Endothelial cell of umbilical vein (primary cell): Measurements from ENCODE around the gene LHFPL4. TPM values are rescaled to one million over a fixed set of nuclear protein-coding genes. Genes with fewer than 3 reads are reported as not detected.
"Not testable (repeated sequence)": the region's sequence is repeated elsewhere in the genome, so short reads cannot be mapped to it uniquely, and the experiment has no call there.

ENCODE experiments used
- BruUV-seq: library from RNA; stranded (reverse); fragments of 400-500 nt; replicated peaks from 2 replicates; lab custom pipeline; 2021; lab: Mats Ljungman, UMichigan
- CTCF ChIA-PET: fragments of 300-600, 350-600 bp; sonication (Branson Sonifier 250); formaldehyde crosslinking; loops from one replicate; lab custom pipeline; 2021; ENCODE audit warnings: antibody characterized with exemption, inconsistent platforms; lab: Charles Lee
- POLR2A ChIA-PET: fragments of 300-600, 350-600 bp; sonication (Branson Sonifier 250); formaldehyde crosslinking; loops from one replicate; lab custom pipeline; 2021; ENCODE audit warnings: antibody characterized with exemption, inconsistent platforms; lab: Charles Lee
- DNase-seq: peaks from one replicate; pipeline ENCODE4 v3.0.0-alpha.2; 2011; ENCODE audit warnings: low read depth, low spot score
- FAIRE-seq: peaks from 2 replicates; lab custom pipeline; 2011; peaks lifted over from hg19 to GRCh38; lab: Jason Lieb, UNC
- H2AFZ ChIP-seq: 2 replicates; pipeline ENCODE4 v1.6.0; 2012; ENCODE audit warnings: low read depth, low read length, control low read depth, inconsistent platforms
- H3K27ac ChIP-seq: 2 replicates; pipeline ENCODE4 v1.5.1; 2011; ENCODE audit warnings: low read depth, mild to moderate bottlenecking, control low read depth, low read length, moderate library complexity; ENCODE audit not compliant: insufficient read depth
- H3K27me3 ChIP-seq, 2 experiments: 2 replicates each; pipeline versions ENCODE4 v1.6.0 to v1.6.1; 2011; ENCODE audit warnings: low read length in 2 of 2, mixed read lengths in 1 of 2; ENCODE audit not compliant: control insufficient read depth in 2 of 2, insufficient read depth in 2 of 2
- H3K36me3 ChIP-seq, 2 experiments: 2 replicates in 1 of 2; 3 replicates in 1 of 2; pipeline ENCODE4 v1.5.1; 2011; ENCODE audit warnings: low read length in 2 of 2, mild to moderate bottlenecking in 1 of 2, moderate library complexity in 1 of 2; ENCODE audit not compliant: control insufficient read depth in 2 of 2, insufficient read depth in 2 of 2; ENCODE audit errors: extremely low read depth in 1 of 2
- H3K4me1 ChIP-seq: 3 replicates; pipeline ENCODE4 v1.5.1; 2011; ENCODE audit warnings: mild to moderate bottlenecking, low read length; ENCODE audit not compliant: control insufficient read depth, insufficient read depth; ENCODE audit errors: extremely low read depth
- H3K4me2 ChIP-seq: 2 replicates; pipeline ENCODE4 v1.6.1; 2011; ENCODE audit warnings: low read length, control low read depth, mixed read lengths; ENCODE audit not compliant: insufficient read depth
- H3K4me3 ChIP-seq, 3 experiments: fragments of 200-600 bp in 1 of 3; sonication (generic), shearing (Covaris generic) in 1 of 3; replicated peaks in 1 of 3; 2 replicates each; pipeline ENCODE4 v1.5.1; 2011 to 2016; ENCODE audit warnings: control low read depth in 3 of 3, low read length in 3 of 3, mild to moderate bottlenecking in 2 of 3, inconsistent platforms in 1 of 3, low read depth in 1 of 3, moderate library complexity in 1 of 3; ENCODE audit not compliant: insufficient read depth in 1 of 3
- H3K79me2 ChIP-seq: 2 replicates; pipeline ENCODE4 v1.6.0; 2012; ENCODE audit warnings: low read length, inconsistent platforms; ENCODE audit not compliant: control insufficient read depth, insufficient read depth
- H3K9ac ChIP-seq: replicated peaks from 2 replicates; pipeline ENCODE3; 2011; ENCODE audit warnings: low read length, control low read depth; ENCODE audit not compliant: insufficient read depth; ENCODE audit errors: extremely low read depth
- H3K9me1 ChIP-seq: replicated peaks from 3 replicates; pipeline ENCODE4 v1.6.0; 2011; ENCODE audit warnings: mild to moderate bottlenecking, low read length; ENCODE audit not compliant: control insufficient read depth, insufficient read depth; ENCODE audit errors: extremely low read depth
- H3K9me3 ChIP-seq: replicated peaks from 2 replicates; pipeline ENCODE4 v1.5.1; 2012; ENCODE audit warnings: low read length, inconsistent platforms; ENCODE audit not compliant: control insufficient read depth, insufficient read depth
- H4K20me1 ChIP-seq: replicated peaks from 2 replicates; pipeline ENCODE3; 2011; ENCODE audit warnings: mild to moderate bottlenecking, low read length; ENCODE audit not compliant: control insufficient read depth, insufficient read depth; ENCODE audit errors: extremely low read depth
- EZH2 ChIP-seq: IDR thresholded peaks from 2 replicates; pipeline ENCODE4 v1.6.1; 2012; ENCODE audit warnings: borderline replicate concordance, low read depth, mild to moderate bottlenecking, moderate library complexity, low read length, inconsistent platforms; ENCODE audit not compliant: severe bottlenecking
- GATA2 ChIP-seq: IDR thresholded peaks from 2 replicates; pipeline ENCODE4 v1.7.0; 2011; ENCODE audit warnings: low read depth, mild to moderate bottlenecking, moderate library complexity, mixed read lengths, low read length; ENCODE audit not compliant: insufficient read length, insufficient read depth
- JUN ChIP-seq: IDR thresholded peaks from 2 replicates; pipeline ENCODE4 v1.6.1; 2011; ENCODE audit warnings: borderline replicate concordance, low read depth; ENCODE audit not compliant: insufficient read length, insufficient read depth
- MYC ChIP-seq: IDR thresholded peaks from one replicate; pipeline ENCODE4 v1.6.1; 2011; ENCODE audit warnings: mild to moderate bottlenecking, low read depth, low read length
- POLR2A ChIP-seq: IDR thresholded peaks from 2 replicates; pipeline ENCODE4 v1.6.1; 2012; ENCODE audit warnings: low read depth, mild to moderate bottlenecking, control low read depth, low read length
- POLR2AphosphoS5 ChIP-seq: IDR thresholded peaks from 2 replicates; pipeline ENCODE4 v1.6.1; 2012; ENCODE audit warnings: low read depth, mild to moderate bottlenecking, control low read depth, low read length, moderate library complexity; ENCODE audit not compliant: insufficient read depth
- dilution Hi-C: fragments of 300-500 bp; cut with MboI; formaldehyde crosslinking; loops from one replicate; pipeline ENCODE4 v1.15.0; 2019; ENCODE audit warnings: low sequenced_read_pairs; ENCODE audit not compliant: extremely low pct_ligation_motif_present
- intact Hi-C: fragments of 100-400 bp; cut with micrococcal nuclease; formaldehyde crosslinking; loops from one replicate; pipeline ENCODE4 v1.10.0; 2022
- polyA plus RNA-seq, 4 experiments: library from polyadenylated mRNA; depleted of rRNA in 3 of 4; stranded (reverse) in 3 of 4; unstranded in 1 of 4; fragments of >200 nt; gene quantifications; 2 replicates each; pipeline versions ENCODE4 v1.2.1 to v1.2.3, GENCODE V29; 2011 to 2012; ENCODE audit warnings: missing spikeins in 1 of 4
- total RNA-seq: library from RNA; stranded (reverse); gene quantifications from 2 replicates; pipeline ENCODE4 v1.2.3, GENCODE V29; 2021
- TF ChIP-seq, protein P1 (sequence below), 2 donors: IDR thresholded peaks; 1 replicate in 1 of 2; 2 replicates in 1 of 2; pipeline ENCODE4 v1.5.1; 2011; ENCODE audit warnings: low read length in 2 of 2, mild to moderate bottlenecking in 2 of 2, moderate library complexity in 2 of 2, control low read depth in 1 of 2, inconsistent platforms in 1 of 2, low read depth in 1 of 2; ENCODE audit not compliant: insufficient read depth in 1 of 2; ENCODE audit errors: extremely low read depth in 1 of 2

The LHFPL4 gene
- total and polyA plus RNA-seq, 2 donors (not counting 3 experiments of a cell fraction or from before 2014, with no cell fraction given): not detected

DNA sequence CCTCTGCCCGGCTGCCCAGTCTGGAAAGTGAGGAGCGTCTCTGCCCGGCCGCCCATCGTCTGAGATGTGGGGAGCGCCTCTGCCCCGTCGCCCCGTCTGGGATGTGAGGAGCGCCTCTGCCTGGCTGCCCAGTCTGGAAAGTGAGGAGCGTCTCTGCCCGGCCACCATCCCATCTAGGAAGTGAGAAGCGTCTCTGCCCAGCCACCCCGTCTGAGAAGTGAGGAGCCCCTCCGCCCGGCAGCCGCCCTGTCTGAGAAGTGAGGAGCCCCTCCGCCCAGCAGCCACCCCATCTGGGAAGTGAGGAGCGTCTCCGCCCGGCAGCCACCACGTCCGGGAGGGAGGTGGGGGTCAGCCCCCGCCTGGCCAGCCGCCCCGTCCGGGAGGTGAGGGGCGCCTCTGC, 38.2 kb upstream of the LHFPL4 start:
- not testable (repeated sequence) for H3K4me1 ChIP-seq

DNA sequence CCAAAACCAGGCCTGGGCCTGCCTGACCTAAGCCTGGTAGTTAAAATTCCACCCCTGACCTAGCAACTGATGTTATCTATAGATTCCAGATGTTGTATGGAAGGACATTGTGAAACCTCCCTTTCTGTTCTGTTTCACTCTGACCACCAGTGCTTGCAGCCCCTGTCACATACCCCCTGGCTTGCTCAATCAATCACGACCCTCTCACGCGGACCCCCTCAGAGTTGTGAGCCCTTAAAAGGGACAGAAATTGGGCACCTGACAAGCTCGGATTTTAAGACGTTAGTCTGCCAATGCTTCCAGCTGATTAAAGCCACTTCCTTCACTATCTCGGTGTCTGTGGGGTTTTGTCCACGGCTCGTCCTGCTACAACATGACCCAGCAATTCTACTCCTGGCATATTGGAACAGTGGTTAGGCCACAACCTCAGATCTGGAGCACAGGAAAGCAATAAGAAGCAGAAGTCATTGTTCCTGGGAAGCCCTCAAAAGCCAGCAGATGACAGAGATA, 36.7 kb upstream of the LHFPL4 start:
- no peaks in the 10 kb centered on the region for H3K27me3 ChIP-seq
- FAIRE-seq (no peak), DNase-seq (no peak)
- ChIA-PET CTCF (no interaction called here), POLR2A (no interaction called here)
- TF ChIP-seq POLR2AphosphoS5 (no peak), POLR2A (no peak), MYC (no peak), GATA2 (no peak), JUN (no peak), EZH2 (no peak)
- TF ChIP-seq, protein P1, sequence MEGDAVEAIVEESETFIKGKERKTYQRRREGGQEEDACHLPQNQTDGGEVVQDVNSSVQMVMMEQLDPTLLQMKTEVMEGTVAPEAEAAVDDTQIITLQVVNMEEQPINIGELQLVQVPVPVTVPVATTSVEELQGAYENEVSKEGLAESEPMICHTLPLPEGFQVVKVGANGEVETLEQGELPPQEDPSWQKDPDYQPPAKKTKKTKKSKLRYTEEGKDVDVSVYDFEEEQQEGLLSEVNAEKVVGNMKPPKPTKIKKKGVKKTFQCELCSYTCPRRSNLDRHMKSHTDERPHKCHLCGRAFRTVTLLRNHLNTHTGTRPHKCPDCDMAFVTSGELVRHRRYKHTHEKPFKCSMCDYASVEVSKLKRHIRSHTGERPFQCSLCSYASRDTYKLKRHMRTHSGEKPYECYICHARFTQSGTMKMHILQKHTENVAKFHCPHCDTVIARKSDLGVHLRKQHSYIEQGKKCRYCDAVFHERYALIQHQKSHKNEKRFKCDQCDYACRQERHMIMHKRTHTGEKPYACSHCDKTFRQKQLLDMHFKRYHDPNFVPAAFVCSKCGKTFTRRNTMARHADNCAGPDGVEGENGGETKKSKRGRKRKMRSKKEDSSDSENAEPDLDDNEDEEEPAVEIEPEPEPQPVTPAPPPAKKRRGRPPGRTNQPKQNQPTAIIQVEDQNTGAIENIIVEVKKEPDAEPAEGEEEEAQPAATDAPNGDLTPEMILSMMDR (IDR thresholded peaks at IDR 0.05; ENCODE audit: extremely low read depth in 1 of 2, insufficient read depth in 1 of 2, low read depth in 1 of 2, low read length in 2 of 2): no peak
- H3K4me3 ChIP-seq: no peak overlapping the region
- no peaks in the 10 kb centered on the region for H3K4me1 ChIP-seq
- H3K9me1 ChIP-seq: no peaks in the 10 kb centered on the region
- H3K4me2 ChIP-seq: no peak overlapping the region
- no peak overlapping the region for H3K27ac ChIP-seq
- no TSS peak for BruUV-seq
- no peaks in the 10 kb centered on the region for H3K9me3 ChIP-seq
- intact Hi-C loops (no loop called here), dilution Hi-C loops (no loop called here)
- H3K79me2 ChIP-seq: no peaks in the 10 kb centered on the region
- no peak overlapping the region for H3K9ac ChIP-seq
- no peaks in the 10 kb centered on the region for H3K36me3 ChIP-seq
- H2AFZ ChIP-seq: no peak overlapping the region
- H4K20me1 ChIP-seq: no peaks in the 10 kb centered on the region

More for the DNA sequence above, 38.2 kb upstream of the LHFPL4 start:
- H3K27ac ChIP-seq, intact Hi-C loops, H3K4me3 ChIP-seq, CTCF ChIA-PET, H3K9me3 ChIP-seq, H3K9me1 ChIP-seq, H3K4me2 ChIP-seq, H3K36me3 ChIP-seq, H2AFZ ChIP-seq, DNase-seq, FAIRE-seq, H3K27me3 ChIP-seq, H4K20me1 ChIP-seq, H3K79me2 ChIP-seq, H3K9ac ChIP-seq, POLR2A ChIA-PET, dilution Hi-C loops, BruUV-seq: not testable (repeated sequence)
